Kidney (tissue), 14 donors: ENCODE measurements around the gene ARHGAP11A. TPM values are rescaled to one million over a fixed set of nuclear protein-coding genes. Genes with fewer than 3 reads are reported as not detected.
A peak's percentile ranks its signal among the peaks of the same experiment; 100 is the strongest.

Experiments used
- DNase-seq, 5 donors: peaks; one replicate each; pipeline ENCODE4 v3.0.0-alpha.2; 2013 to 2020
- FAIRE-seq: peaks from 2 replicates; lab custom pipeline; 2012; peaks lifted over from hg19 to GRCh38; lab: Jason Lieb, UNC
- H3K27ac ChIP-seq, 2 donors: one replicate each; pipeline ENCODE4 v1.7.0; 2013; ENCODE audit warnings: low read depth in 2 of 2, low read length in 2 of 2, inconsistent platforms in 1 of 2
- H3K27me3 ChIP-seq: one replicate; pipeline ENCODE4 v1.7.1; 2013; ENCODE audit warnings: low read length, inconsistent platforms; ENCODE audit not compliant: control insufficient read depth, insufficient read depth
- H3K36me3 ChIP-seq, 3 donors: one replicate each; pipeline versions ENCODE4 v1.7.0 to v1.7.1; 2013; ENCODE audit warnings: low read length in 3 of 3, control low read depth in 1 of 3, inconsistent platforms in 1 of 3; ENCODE audit not compliant: insufficient read depth in 3 of 3, control insufficient read depth in 2 of 3
- H3K4me1 ChIP-seq, 3 donors: one replicate each; pipeline versions ENCODE4 v1.7.0 to v1.7.1; 2013; ENCODE audit warnings: low read length in 3 of 3, inconsistent platforms in 1 of 3, low read depth in 1 of 3; ENCODE audit not compliant: control insufficient read depth in 2 of 3, insufficient read depth in 2 of 3
- H3K4me3 ChIP-seq, 3 donors: one replicate each; pipeline versions ENCODE4 v1.7.0 to v1.8.1; 2013; ENCODE audit warnings: low read length in 3 of 3, control low read depth in 1 of 3, inconsistent platforms in 1 of 3
- H3K9ac ChIP-seq, 3 donors: one replicate each; pipeline versions ENCODE4 v1.7.0 to v1.7.1; 2013; ENCODE audit warnings: low read length in 3 of 3, control low read depth in 1 of 3, inconsistent platforms in 1 of 3
- H3K9me3 ChIP-seq, 3 donors: one replicate each; pipeline versions ENCODE4 v1.7.0 to v1.7.1; 2013; ENCODE audit warnings: low read length in 3 of 3, control low read depth in 1 of 3, inconsistent platforms in 1 of 3; ENCODE audit not compliant: control insufficient read depth in 2 of 3, insufficient read depth in 1 of 3
- intact Hi-C: fragments of 100-400 bp; cut with DNase I; formaldehyde crosslinking; loops from one replicate; pipeline ENCODE4 v1.11.1; 2022
- polyA plus RNA-seq: library from polyadenylated mRNA; stranded (reverse); fragments of 350-450 nt; fragmentation: Illumina TruSeq; extraction: RNeasy Lipid Tissue Mini Kit (QIAGEN cat#74804); gene quantifications from one replicate; pipeline ENCODE4 v1.2.3, GENCODE V29; 2014; ENCODE audit warnings: low read depth, low replicate concordance; ENCODE audit not compliant: insufficient read depth
- total RNA-seq: library from RNA; stranded (reverse); fragmentation: NEBNext Ultra II Directional; extraction: Animal tissue kit (Norgen Biotek cat#: 25700); gene quantifications from one replicate; pipeline ENCODE4 v1.2.1, GENCODE V29; 2021
- TF ChIP-seq, protein P1 (sequence below): IDR thresholded peaks from 3 replicates; pipeline ENCODE4 v1.5.1; 2012; ENCODE audit warnings: mild to moderate bottlenecking, moderate library complexity, borderline replicate concordance; ENCODE audit not compliant: insufficient read depth; ENCODE audit errors: extremely low read depth
- donor health status: control.
- donor health status: control.
- donor health status: control.
- donor health status: control.
- donor health status: control.
- donor health status: DM: yes; HTN: yes; CAD: no.
- donor health status: Normal renal cell carcinoma (clear cell type).

The ARHGAP11A gene
- total and polyA plus RNA-seq, 2 donors from 2014 or later, result 0.73 to 4.6 TPM

DNA sequence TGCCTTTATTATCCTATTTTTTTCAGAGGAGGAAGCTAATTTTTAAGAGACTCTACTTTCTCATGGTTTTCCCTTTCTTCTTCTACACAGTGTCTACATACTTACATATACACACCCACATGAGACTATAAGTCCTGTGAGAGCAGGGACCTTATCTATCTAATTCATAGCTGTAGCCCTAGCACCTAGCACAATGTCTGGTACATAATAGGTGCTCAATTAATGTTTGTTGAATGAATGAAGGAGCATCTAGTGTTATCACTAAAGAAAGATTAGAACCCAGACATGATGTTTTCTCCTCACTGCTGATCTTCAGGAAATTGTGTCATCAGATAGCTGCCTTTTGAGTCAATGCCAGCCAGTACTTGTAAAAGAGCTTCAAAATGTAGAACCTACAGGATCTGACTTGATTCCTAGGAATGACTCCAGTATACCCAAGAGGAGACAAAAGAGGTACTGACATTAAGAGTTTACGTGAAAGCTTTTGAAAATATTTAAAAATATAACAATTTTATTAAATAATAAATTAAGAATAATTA is 28.7 kb downstream of the ARHGAP11A start:
- intact Hi-C loops, result no loop called here
- FAIRE-seq, result no peak
- Histone ChIP-seq H3K9ac (no peak overlapping the region), H3K4me1 (no peaks in the 10 kb centered on the region), H3K27me3 (no peaks in the 10 kb centered on the region), H3K9me3 (no peaks in the 10 kb centered on the region), H3K27ac (no peak overlapping the region), H3K4me3 (no peak overlapping the region), H3K36me3 (no peaks in the 10 kb centered on the region)
- TF ChIP-seq, protein P1, sequence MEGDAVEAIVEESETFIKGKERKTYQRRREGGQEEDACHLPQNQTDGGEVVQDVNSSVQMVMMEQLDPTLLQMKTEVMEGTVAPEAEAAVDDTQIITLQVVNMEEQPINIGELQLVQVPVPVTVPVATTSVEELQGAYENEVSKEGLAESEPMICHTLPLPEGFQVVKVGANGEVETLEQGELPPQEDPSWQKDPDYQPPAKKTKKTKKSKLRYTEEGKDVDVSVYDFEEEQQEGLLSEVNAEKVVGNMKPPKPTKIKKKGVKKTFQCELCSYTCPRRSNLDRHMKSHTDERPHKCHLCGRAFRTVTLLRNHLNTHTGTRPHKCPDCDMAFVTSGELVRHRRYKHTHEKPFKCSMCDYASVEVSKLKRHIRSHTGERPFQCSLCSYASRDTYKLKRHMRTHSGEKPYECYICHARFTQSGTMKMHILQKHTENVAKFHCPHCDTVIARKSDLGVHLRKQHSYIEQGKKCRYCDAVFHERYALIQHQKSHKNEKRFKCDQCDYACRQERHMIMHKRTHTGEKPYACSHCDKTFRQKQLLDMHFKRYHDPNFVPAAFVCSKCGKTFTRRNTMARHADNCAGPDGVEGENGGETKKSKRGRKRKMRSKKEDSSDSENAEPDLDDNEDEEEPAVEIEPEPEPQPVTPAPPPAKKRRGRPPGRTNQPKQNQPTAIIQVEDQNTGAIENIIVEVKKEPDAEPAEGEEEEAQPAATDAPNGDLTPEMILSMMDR, result no peak
- no peak for DNase-seq

DNA sequence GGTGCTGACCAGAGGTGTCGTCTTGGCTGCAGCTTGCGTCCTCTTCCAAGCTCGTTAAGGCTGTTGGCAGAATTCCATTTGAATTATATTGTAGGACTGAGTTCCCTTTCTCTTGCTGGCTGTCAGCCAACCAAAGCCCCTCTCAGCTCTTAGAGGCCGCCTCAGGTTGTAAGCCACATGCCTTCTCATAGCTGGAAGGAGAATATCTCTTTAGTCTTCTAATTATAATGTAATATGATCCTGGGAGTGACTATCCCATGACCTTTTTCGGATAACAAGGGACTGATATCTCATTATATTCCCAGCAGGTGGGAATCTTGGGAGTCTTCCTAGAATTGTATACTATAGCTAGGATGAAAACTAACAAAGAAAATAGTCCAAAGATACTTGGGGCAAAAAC is 31.0 kb downstream of the ARHGAP11A start:
- no peaks in the 10 kb centered on the region for H3K4me1 ChIP-seq
- intact Hi-C loops, result no loop called here

DNA sequence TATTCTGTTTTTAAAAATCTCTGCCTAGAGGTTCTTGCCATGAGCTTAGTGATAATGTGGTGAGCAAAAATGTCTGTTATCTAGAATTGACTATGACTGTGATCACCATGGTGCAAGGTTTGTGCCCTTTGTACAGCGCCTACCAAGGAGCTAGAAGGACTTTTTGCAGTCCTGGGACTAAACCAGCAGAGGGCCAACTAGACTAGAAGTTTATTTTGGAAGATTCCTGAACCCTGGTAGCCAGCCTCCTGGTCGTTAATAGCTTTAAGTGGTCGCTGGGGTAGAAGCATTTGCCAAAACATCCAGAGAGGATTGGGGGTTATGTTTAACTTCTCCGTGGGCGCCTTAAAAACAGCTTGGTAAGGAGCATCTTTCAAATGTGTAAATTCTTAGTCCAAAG is 34.0 kb downstream of the ARHGAP11A start:
- DNase-seq (no peak), FAIRE-seq (no peak)
- H3K4me1 ChIP-seq, result no peaks in the 10 kb centered on the region
- TF ChIP-seq, protein P1, result no peak
- intact Hi-C loops, result no loop called here
- no peaks in the 10 kb centered on the region for H3K9me3 ChIP-seq
- H3K9ac ChIP-seq, result no peak overlapping the region
- H3K4me3 ChIP-seq, result no peak overlapping the region
- no peaks in the 10 kb centered on the region for H3K27me3 ChIP-seq
- H3K27ac ChIP-seq, result no peak overlapping the region
- H3K36me3 ChIP-seq, result no peaks in the 10 kb centered on the region

More for the DNA sequence above, 31.0 kb downstream of the ARHGAP11A start:
- Histone ChIP-seq H3K27ac (no peak overlapping the region), H3K36me3 (no peaks in the 10 kb centered on the region), H3K4me3 (no peak overlapping the region), H3K9me3 (no peaks in the 10 kb centered on the region), H3K27me3 (no peaks in the 10 kb centered on the region), H3K9ac (no peak overlapping the region)
- no peak for FAIRE-seq
- TF ChIP-seq, protein P1, result no peak
- DNase-seq, result peak in 3 of 5 donors; percentile 30 to 83 (median 74)
